ENCODE data around the gene ACSS1. TPM values are rescaled to one million over a fixed set of nuclear protein-coding genes. Genes with fewer than 3 reads are reported as not detected.

Gene ACSS1
- polyA plus RNA-seq, 2 of the 4 experiments (the other 2 are of a cell fraction): 7.2 to 7.6 TPM

- H3K9me3 ChIP-seq: peaks cover 7% of the 10 kb centered on the region; the same call in 1 of the 3 replicates
- CTCF ChIA-PET: interaction anchor here (1.0 to 9.1 kb wide), 8 partner anchors 11 to 400 kb away, joined by 3 to 113 read pairs (median 15); partner anchors contain the start of genes ACSS1 and PYGB
- no peak for FAIRE-seq
Observed at GRCh38 chr20:24998121-24998520, 59.8 kb downstream of the ACSS1 start.

GRCh38 chr20:24996449-24997377, 61.2 kb downstream of the ACSS1 start:
- DNase-seq (ENCODE audit: low read depth in 1 of 2, low spot score in 1 of 2) (no peak), FAIRE-seq (no peak), ATAC-seq (no peak)
- ChIA-PET CTCF (interaction anchor here (1.0 to 9.1 kb wide), 21 partner anchors 12 to 411 kb away, joined by 3 to 130 read pairs (median 22); partner anchors contain the start of genes ACSS1, ENTPD6, GINS1 and PYGB), POLR2A (no interaction called here)
- Histone ChIP-seq H3K4me3 (no peak overlapping the region), H3K4me1 (peaks cover 36% of the 10 kb centered on the region), H3K4me2 (no peak overlapping the region), H3K27ac (no peak overlapping the region), H3K9me3 (no peaks in the 10 kb centered on the region)
- 49% methylated on average over 9 of the region's 9 CpGs for WGBS (ENCODE audit: missing lambda C conversion rate)
- TF ChIP-seq HEYL (CRISPR knock-in tag; IDR thresholded peaks at IDR 0.05): no peak
- TF ChIP-seq FOXS1 (CRISPR knock-in tag; IDR thresholded peaks at IDR 0.05): no peak
- no peak for TF ChIP-seq CHD2 (IDR thresholded peaks at IDR 0.05; ENCODE audit: low read length, partially characterized antibody)
- TF ChIP-seq RNF2 (IDR thresholded peaks at IDR 0.05; ENCODE audit: borderline replicate concordance, low read depth): no peak
- TF ChIP-seq SMC3 (IDR thresholded peaks at IDR 0.05): no peak
- TF ChIP-seq PBX3 (IDR thresholded peaks at IDR 0.05): no peak
- no peak for TF ChIP-seq RCOR1 (IDR thresholded peaks at IDR 0.05; ENCODE audit: low read depth, low read length)
- TF ChIP-seq NR3C1 (IDR thresholded peaks at IDR 0.05): no peak
- no peak for TF ChIP-seq CHD4 (IDR thresholded peaks at IDR 0.05; ENCODE audit: borderline replicate concordance)

More at GRCh38 chr20:24998121-24998520, 59.8 kb downstream of the ACSS1 start:
- Histone ChIP-seq H3K4me2 (no peak overlapping the region), H3K27ac (no peak overlapping the region), H3K4me1 (peaks cover 35% of the 10 kb centered on the region), H3K4me3 (no peak overlapping the region)
- no peak for DNase-seq (ENCODE audit: low read depth in 1 of 2, low spot score in 1 of 2)
- TF ChIP-seq JUN (IDR thresholded peaks at IDR 0.05) (no peak), TP53 (CRISPR knock-in tag; IDR thresholded peaks at IDR 0.05) (no peak), NR3C1 (IDR thresholded peaks at IDR 0.05) (no peak), FOXS1 (CRISPR knock-in tag; IDR thresholded peaks at IDR 0.05) (no peak), POLR2AphosphoS2 (conservative IDR thresholded peaks at IDR 0.05; ENCODE audit: low read length) (no peak), HOXB13 (CRISPR knock-in tag; IDR thresholded peaks at IDR 0.05; ENCODE audit: low read depth) (no peak), REST (IDR thresholded peaks at IDR 0.05) (no peak), ZNF302 (CRISPR knock-in tag; IDR thresholded peaks at IDR 0.05) (no peak), CEBPB (IDR thresholded peaks at IDR 0.05) (no peak), RNF2 (IDR thresholded peaks at IDR 0.05; ENCODE audit: borderline replicate concordance, low read depth) (no peak), PHF8 (IDR thresholded peaks at IDR 0.05; ENCODE audit: borderline replicate concordance, low read depth) (no peak), ZFP36 (IDR thresholded peaks at IDR 0.05; ENCODE audit: borderline replicate concordance, partially characterized antibody) (no peak), RCOR1 (IDR thresholded peaks at IDR 0.05; ENCODE audit: low read depth, low read length) (no peak), EHMT2 (IDR thresholded peaks at IDR 0.05; ENCODE audit: low read depth) (no peak), FOSB (CRISPR knock-in tag; IDR thresholded peaks at IDR 0.05) (no peak), HOXA7 (CRISPR knock-in tag; IDR thresholded peaks at IDR 0.05) (no peak), HMGXB4 (CRISPR knock-in tag; IDR thresholded peaks at IDR 0.05; ENCODE audit: borderline replicate concordance) (no peak), ZC3H11A (IDR thresholded peaks at IDR 0.05) (no peak), BHLHE40 (IDR thresholded peaks at IDR 0.05; ENCODE audit: low read depth, low read length) (no peak)
- TF ChIP-seq, protein P1, sequence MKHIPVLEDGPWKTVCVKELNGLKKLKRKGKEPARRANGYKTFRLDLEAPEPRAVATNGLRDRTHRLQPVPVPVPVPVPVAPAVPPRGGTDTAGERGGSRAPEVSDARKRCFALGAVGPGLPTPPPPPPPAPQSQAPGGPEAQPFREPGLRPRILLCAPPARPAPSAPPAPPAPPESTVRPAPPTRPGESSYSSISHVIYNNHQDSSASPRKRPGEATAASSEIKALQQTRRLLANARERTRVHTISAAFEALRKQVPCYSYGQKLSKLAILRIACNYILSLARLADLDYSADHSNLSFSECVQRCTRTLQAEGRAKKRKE (CRISPR knock-in tag; IDR thresholded peaks at IDR 0.05; ENCODE audit: low read depth): no peak
- WGBS (ENCODE audit: missing lambda C conversion rate): 59% methylated on average over 3 of the region's 3 CpGs
- ATAC-seq: no peak
- POLR2A ChIA-PET: no interaction called here

Measured in A549 (cell line).